IPS-NIHi7 (cell line): ENCODE data around the gene PPA1.
"Not testable (repeated sequence)": the region's sequence is repeated elsewhere in the genome, so short reads cannot be mapped to it uniquely, and the experiment has no call there.

Source experiments
- DNase-seq: peaks from one replicate; pipeline ENCODE4 v3.0.0; 2012; ENCODE audit warnings: mixed read lengths; ENCODE audit errors: extremely low spot score

The PPA1 gene

DNA sequence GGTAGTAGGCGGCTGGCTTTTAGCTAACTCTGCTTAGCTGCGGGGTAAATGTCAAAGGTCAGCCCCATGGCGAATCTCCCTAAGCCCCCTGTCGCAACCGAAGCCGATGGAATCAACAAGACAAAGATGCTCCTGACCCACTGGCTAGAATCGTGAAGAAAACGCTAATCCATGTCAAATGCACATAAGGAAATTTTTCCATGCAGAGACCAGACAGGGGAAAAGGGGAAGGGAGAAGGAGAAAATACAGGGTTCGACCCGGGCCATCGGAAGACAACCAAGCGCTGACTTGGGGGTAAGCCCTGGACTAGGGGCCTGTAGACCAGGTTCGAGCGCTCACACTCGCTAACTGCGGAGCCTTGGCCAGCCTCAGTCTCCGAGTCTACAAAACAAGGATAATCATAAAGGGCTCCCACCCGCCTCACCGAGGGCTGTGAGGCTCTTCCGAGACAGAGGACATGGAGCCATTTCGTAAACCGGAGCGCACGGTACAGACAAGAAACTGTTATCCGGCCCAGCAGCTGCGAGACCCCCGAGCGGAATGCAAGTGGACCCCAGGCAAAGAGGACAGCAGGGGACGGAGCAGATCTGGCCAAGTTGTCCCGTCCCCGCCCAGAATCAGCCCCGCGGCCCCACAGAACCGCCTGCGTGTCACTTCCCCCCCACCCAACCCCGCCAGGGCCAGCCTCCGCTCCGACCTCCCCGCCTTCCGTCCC is 63.4 kb downstream of the PPA1 start:
- peak; percentile 24 for DNase-seq

DNA sequence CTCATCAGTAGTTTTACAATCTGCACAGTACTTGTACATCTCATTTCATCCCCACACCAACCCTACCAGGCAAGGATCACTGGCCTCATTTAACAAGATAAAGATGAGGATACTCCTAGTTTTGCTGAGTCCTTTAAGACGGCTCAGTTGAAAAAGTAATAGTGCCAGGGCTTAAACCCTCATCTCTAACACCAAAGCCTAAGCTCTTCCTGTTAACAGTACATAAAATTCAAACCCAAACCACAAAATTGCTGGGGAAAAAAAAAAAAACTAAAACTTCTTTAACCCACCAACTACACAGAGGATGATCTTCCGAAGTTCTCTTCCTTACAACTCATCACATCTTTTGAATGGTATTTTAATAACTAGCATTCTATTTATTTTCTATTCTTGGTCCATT is 64.2 kb downstream of the PPA1 start:
- no peak for DNase-seq

GRCh38 chr10:70167246-70167645 is 66.0 kb downstream of the PPA1 start:
- no peak for DNase-seq

DNA sequence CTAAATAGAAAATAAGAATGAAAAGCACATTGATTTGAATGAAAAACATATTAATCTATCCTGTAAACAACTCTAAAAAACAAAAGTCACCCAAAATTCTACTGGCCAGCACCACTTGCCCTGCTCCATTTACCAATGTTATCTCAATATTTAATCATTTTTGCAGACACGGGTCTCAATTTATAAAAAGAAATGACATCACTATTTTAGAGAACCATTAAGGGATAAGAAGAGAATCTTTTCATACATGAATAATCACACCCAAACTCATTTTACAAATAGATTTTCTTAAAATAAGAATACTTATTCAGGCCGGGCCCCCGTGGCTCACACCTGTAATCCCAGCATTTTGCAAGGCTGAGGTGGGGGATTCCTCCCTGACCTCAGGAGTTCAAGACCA is 66.8 kb downstream of the PPA1 start:
- no peak for DNase-seq

- DNase-seq, result no peak
Measured at GRCh38 chr10:70164163-70164562, 69.1 kb downstream of the PPA1 start.

DNA sequence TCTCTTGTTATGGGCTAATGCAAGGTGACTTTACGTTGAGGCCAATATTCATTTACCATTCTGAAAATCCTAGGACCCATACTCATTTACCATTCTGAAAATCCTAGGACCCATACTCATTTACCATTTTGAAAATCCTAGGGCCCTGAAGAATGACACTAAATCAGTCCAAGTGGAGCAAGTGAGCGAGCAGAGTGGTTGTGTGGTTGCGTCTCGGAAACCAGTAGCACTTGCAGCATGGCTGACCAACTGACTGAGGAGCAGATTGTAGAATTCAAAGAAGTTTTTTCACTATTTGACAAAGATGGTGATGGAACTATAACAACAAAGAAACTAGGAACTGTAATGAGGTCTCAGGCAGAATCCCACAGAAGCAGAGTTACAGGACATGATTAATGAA is 69.8 kb downstream of the PPA1 start:
- no peak for DNase-seq

DNA sequence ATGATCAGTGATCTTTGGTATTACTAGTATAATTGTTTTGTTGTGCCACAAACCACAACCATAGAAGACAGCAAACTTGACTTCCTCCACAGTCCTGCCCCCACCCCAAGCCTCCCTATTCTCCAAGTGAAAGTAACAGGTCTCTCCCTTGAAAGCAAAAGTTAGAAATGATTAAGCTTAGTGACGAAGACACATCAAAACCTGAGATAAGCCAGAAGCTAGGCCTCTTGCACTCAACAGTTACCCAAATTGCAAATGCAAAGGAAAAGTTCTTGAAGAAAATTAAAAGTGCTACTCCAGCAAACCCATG is 70.4 kb downstream of the PPA1 start:
- DNase-seq, result no peak

GRCh38 chr10:70162151-70162891 is 70.9 kb downstream of the PPA1 start:
- no peak for DNase-seq

DNA sequence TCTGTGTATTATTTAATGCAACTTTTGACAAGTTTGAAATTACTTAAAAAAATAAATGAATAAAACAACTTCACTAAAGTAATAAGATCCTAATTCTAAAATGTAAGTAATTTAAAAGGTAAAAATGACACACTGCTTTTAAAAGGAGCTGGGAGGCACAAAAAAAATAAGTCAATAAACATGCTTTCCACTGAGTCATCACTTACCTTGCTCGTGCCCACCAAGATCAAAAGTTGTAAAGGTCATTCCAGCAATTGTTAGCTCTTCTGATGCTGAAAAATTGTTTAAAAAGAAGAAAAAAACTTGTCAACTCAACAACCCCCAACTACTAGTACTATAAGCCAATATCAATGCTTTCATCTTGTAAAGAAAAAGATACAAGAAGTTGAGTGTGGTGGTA is 72.4 kb downstream of the PPA1 start:
- DNase-seq, result no peak

GRCh38 chr10:70159366-70159765 is 73.9 kb downstream of the PPA1 start:
- not testable (repeated sequence) for DNase-seq

GRCh38 chr10:70158113-70158512 is 75.1 kb downstream of the PPA1 start:
- no peak for DNase-seq

DNA sequence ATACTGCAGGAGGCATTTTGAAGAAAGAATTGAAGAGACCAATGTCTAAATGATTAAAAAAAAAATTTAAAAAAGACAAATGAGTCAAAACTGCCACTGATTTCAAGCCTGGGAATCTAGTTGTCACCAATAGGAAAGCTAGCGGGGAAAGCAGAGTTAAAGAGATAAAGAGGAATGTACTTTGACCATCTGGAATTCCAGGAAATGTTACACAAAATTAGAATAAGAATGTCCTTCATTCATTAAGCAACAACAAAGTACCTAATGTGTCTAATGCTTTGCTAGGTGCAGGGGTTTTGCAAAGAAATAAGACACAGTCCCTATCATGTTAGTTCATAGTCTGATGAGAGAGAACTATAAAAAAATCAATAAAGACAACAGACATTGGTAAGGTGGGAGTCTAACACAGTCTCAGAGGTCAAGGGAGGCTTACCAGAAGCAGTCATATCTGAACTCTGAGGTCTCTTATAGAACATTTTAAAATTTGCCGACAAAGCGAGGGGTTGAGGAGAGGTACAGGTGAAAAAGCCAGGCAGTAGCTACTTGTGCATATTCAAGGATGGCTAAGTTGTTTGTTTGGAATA is 77.9 kb downstream of the PPA1 start:
- DNase-seq, result no peak
